Parathyroid adenoma (tissue), 2 donors: Measurements from ENCODE around the gene RFX2.

Source experiments
- H2AFZ ChIP-seq: fragments of 300-600 bp; sonication (generic); one replicate; pipeline ENCODE4 v1.7.0; 2017; ENCODE audit warnings: antibody characterized with exemption, mild to moderate bottlenecking
- H3K27ac ChIP-seq: fragments of 300-600 bp; sonication (generic); one replicate; pipeline ENCODE4 v1.7.0; 2017
- H3K27me3 ChIP-seq: fragments of 300-600 bp; sonication (generic); one replicate; pipeline ENCODE4 v1.7.0; 2017; ENCODE audit warnings: low read length; ENCODE audit not compliant: control insufficient read depth, insufficient read depth
- H3K36me3 ChIP-seq: fragments of 300-600 bp; sonication (generic); one replicate; pipeline ENCODE4 v1.7.0; 2017; ENCODE audit warnings: low read length; ENCODE audit not compliant: control insufficient read depth, insufficient read depth
- H3K4me1 ChIP-seq: fragments of 300-600 bp; sonication (generic); one replicate; pipeline ENCODE4 v1.7.0; 2017; ENCODE audit warnings: control low read depth
- H3K4me2 ChIP-seq: fragments of 300-600 bp; sonication (generic); one replicate; pipeline ENCODE4 v1.7.0; 2017; ENCODE audit warnings: low read length
- H3K4me3 ChIP-seq: fragments of 300-600 bp; sonication (generic); one replicate; pipeline ENCODE4 v1.7.0; 2017; ENCODE audit warnings: low read depth, low read length
- H3K79me2 ChIP-seq: fragments of 300-600 bp; sonication (generic); one replicate; pipeline ENCODE4 v1.7.0; 2017; ENCODE audit warnings: control low read depth
- H3K9ac ChIP-seq: fragments of 300-600 bp; sonication (generic); one replicate; pipeline ENCODE4 v1.7.0; 2017; ENCODE audit warnings: mild to moderate bottlenecking
- H3K9me3 ChIP-seq: fragments of 300-600 bp; sonication (generic); one replicate; pipeline ENCODE4 v1.7.0; 2017; ENCODE audit warnings: low read length; ENCODE audit not compliant: control insufficient read depth
- TF ChIP-seq, protein P1 (sequence below): fragments of 300-600 bp; sonication (generic); IDR thresholded peaks from one replicate; pipeline ENCODE4 v1.7.0; 2017; ENCODE audit warnings: antibody characterized with exemption, mild to moderate bottlenecking
- donor health status: primary hyperparathyroidism.

The RFX2 gene

DNA sequence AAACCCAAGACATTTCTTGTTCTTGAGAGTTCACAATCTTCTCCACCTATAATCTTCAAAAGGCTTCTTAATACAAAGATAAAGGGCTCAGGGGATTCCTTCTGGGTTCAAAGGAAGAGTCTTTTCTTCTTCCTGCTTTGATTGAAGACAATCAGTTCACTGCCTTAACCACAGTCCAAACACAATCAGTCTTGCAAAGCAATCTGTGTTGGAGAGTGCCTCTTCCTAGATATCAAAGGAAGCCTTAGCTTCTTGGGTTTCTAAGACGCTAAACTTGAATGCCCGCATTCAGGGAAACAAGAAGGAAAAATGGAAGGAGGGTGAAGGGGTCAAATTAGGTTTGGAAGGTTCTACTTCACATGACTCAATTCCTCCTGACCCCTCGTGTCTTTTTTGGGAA is 159.6 kb downstream of the RFX2 start:
- Histone ChIP-seq H3K9ac (no peak overlapping the region), H3K4me2 (no peak overlapping the region), H3K4me1 (peaks cover 25% of the 10 kb centered on the region), H3K79me2 (peaks cover 71% of the 10 kb centered on the region), H2AFZ (no peak overlapping the region), H3K4me3 (no peak overlapping the region), H3K9me3 (no peaks in the 10 kb centered on the region), H3K27me3 (no peaks in the 10 kb centered on the region), H3K27ac (no peak overlapping the region), H3K36me3 (no peaks in the 10 kb centered on the region)
- TF ChIP-seq, protein P1, sequence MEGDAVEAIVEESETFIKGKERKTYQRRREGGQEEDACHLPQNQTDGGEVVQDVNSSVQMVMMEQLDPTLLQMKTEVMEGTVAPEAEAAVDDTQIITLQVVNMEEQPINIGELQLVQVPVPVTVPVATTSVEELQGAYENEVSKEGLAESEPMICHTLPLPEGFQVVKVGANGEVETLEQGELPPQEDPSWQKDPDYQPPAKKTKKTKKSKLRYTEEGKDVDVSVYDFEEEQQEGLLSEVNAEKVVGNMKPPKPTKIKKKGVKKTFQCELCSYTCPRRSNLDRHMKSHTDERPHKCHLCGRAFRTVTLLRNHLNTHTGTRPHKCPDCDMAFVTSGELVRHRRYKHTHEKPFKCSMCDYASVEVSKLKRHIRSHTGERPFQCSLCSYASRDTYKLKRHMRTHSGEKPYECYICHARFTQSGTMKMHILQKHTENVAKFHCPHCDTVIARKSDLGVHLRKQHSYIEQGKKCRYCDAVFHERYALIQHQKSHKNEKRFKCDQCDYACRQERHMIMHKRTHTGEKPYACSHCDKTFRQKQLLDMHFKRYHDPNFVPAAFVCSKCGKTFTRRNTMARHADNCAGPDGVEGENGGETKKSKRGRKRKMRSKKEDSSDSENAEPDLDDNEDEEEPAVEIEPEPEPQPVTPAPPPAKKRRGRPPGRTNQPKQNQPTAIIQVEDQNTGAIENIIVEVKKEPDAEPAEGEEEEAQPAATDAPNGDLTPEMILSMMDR: no peak

DNA sequence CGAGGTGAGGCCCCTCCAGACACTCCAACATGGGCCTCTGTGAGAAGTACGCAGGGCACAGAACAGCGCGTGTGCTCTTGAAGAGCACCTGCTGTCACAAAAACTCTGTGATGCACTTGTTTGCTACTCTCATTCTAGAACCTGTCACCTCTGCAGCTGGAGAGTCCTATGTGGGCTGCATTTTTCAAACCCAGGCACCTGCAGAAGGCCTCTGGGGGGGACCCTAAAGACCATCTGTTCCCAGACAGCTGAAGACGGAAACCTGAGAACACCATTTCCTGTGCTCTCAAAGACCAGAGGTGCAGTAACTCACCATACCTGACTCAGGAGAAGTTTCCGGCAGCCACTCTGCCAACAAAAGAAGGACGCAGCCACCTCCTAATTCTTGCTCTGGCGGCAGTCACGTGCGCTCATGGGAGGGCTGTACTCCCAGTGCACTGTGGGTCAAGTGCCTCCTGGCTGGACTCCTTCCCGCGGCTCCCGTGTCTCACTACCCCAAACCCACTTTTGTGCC is 160.5 kb downstream of the RFX2 start:
- TF ChIP-seq, protein P1: no peak

DNA sequence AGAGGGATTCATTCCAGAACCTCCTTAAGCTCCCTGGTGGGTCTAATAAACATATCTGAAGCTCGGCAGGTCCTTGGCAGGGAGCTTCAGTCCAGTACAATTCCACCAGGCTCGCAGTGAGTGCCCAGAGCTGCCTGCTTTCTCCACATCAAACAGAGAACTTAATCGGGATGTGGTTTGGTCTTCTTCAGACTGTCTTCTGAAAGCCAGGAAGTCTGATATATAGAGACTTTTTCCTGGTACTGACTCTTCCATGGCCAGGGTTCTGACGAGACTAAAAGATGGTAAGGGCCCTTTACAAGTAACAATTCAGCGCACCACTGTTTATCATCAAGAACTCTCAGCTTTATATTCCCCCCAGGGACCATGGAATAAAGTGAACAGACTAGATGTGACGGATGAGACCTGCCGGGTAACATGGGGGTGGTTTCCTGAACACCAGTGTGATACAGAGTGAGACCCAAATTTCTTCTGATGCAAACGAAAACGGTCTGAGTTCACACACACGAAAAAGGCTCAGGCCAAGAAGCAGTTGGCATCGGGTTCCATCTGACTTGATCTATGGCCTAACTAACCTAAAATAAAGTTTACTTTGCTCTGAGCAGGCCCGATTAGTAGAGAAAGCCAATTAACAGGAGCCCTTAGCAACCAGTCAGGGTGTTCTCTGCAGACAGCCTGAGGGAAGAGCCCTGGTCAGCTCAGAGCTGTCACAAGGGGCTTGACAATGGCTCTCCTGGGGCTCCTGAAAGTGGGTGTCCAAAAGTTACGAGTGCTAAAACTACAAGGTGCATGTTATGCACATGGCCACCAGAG is 161.3 kb downstream of the RFX2 start:
- no peaks in the 10 kb centered on the region for H3K9me3 ChIP-seq
- TF ChIP-seq, protein P1: no peak
- H3K27ac ChIP-seq: no peak overlapping the region
- H3K9ac ChIP-seq: no peak overlapping the region
- no peaks in the 10 kb centered on the region for H3K27me3 ChIP-seq
- peaks cover 82% of the 10 kb centered on the region for H3K79me2 ChIP-seq
- H3K4me3 ChIP-seq: no peak overlapping the region
- no peak overlapping the region for H3K4me2 ChIP-seq
- no peaks in the 10 kb centered on the region for H3K36me3 ChIP-seq
- H3K4me1 ChIP-seq: peaks cover 8% of the 10 kb centered on the region
- no peak overlapping the region for H2AFZ ChIP-seq

More for the DNA sequence above, 160.5 kb downstream of the RFX2 start:
- Histone ChIP-seq H3K4me1 (peaks cover 17% of the 10 kb centered on the region), H3K27me3 (no peaks in the 10 kb centered on the region), H3K36me3 (no peaks in the 10 kb centered on the region), H3K4me3 (no peak overlapping the region), H3K27ac (no peak overlapping the region), H3K79me2 (peaks cover 74% of the 10 kb centered on the region), H3K4me2 (peak overlapping the region; percentile 55), H3K9me3 (no peaks in the 10 kb centered on the region), H2AFZ (no peak overlapping the region), H3K9ac (no peak overlapping the region)

DNA sequence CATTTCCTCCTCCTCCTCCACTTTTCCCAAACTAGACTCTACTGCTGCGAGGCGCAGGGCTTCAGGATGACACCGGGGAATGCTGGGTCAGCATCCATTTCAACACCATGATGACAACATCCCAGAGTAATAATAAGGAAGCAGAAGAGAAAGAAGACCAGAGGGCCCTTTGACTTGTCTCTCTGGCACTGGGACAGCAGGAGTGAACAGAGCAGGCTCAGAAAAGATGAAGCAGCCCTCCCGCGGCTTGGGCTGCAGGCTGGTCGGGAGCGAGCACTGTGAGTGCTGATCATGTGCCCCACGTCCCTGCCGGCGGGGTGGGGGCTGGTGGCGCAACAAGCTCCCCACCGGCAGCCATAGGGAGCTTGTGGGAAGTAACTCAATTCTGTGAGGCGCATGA is 162.9 kb downstream of the RFX2 start:
- no peak overlapping the region for H2AFZ ChIP-seq
- H3K4me1 ChIP-seq: peaks cover under 1% of the 10 kb centered on the region
- H3K27ac ChIP-seq: no peak overlapping the region
- TF ChIP-seq, protein P1: no peak
- no peak overlapping the region for H3K4me3 ChIP-seq
- no peak overlapping the region for H3K9ac ChIP-seq
- H3K79me2 ChIP-seq: peaks cover 77% of the 10 kb centered on the region
- H3K4me2 ChIP-seq: peak overlapping the region; percentile 17
- no peaks in the 10 kb centered on the region for H3K9me3 ChIP-seq
- H3K27me3 ChIP-seq: no peaks in the 10 kb centered on the region
- no peaks in the 10 kb centered on the region for H3K36me3 ChIP-seq
